SK-N-SH treated with all-trans-retinoic acid at 6 μM for 48 hours (cell line): ENCODE measurements around the gene CTCFL.

Experiments used
- ATAC-seq: fragments of 200-7000 bp; cut with Tn5 transposase; 3 replicates; pipeline ENCODE4 v1.9.1; 2020; ENCODE audit warnings: mild to moderate bottlenecking, moderate library complexity
- BACH2 ChIP-seq: fragments of 250-450 bp; sonication (Bioruptor Pico); IDR thresholded peaks from 2 replicates; pipeline ENCODE4 v1.9.0; 2021; ENCODE audit warnings: mild to moderate bottlenecking, borderline replicate concordance
- CSDC2 ChIP-seq: fragments of 250-450 bp; sonication (Bioruptor Pico); IDR thresholded peaks from 2 replicates; pipeline ENCODE4 v1.5.0; 2020; ENCODE audit warnings: mild to moderate bottlenecking, moderate library complexity
- ESRRG ChIP-seq: fragments of 250-450 bp; sonication (Bioruptor Pico); IDR thresholded peaks from 2 replicates; pipeline ENCODE4 v1.6.1; 2021; ENCODE audit warnings: mild to moderate bottlenecking
- ISL1 ChIP-seq: fragments of 250-450 bp; sonication (Bioruptor Pico); IDR thresholded peaks from 2 replicates; pipeline ENCODE4 v2.1.2; 2022; ENCODE audit warnings: mild to moderate bottlenecking, moderate library complexity
- OSR1 ChIP-seq: fragments of 250-450 bp; sonication (Bioruptor Pico); IDR thresholded peaks from 2 replicates; pipeline ENCODE4 v1.8.0; 2022; ENCODE audit warnings: moderate library complexity, mild to moderate bottlenecking, inconsistent platforms
- PPARA ChIP-seq: fragments of 250-450 bp; sonication (Bioruptor Pico); IDR thresholded peaks from 2 replicates; pipeline ENCODE4 v1.5.0; 2020; ENCODE audit warnings: mild to moderate bottlenecking, borderline replicate concordance
- RARB ChIP-seq: fragments of 250-450 bp; sonication (Bioruptor Pico); IDR thresholded peaks from 2 replicates; pipeline ENCODE4 v1.8.0; 2021; ENCODE audit warnings: mild to moderate bottlenecking, moderate library complexity
- TCF4 ChIP-seq: fragments of 250-450 bp; sonication (Bioruptor Pico); IDR thresholded peaks from 2 replicates; pipeline ENCODE4 v1.8.0; 2021; ENCODE audit warnings: mild to moderate bottlenecking, moderate library complexity, borderline replicate concordance
- TOX ChIP-seq: fragments of 250-450 bp; sonication (Bioruptor Pico); IDR thresholded peaks from 2 replicates; pipeline ENCODE4 v1.8.0; 2021; ENCODE audit warnings: mild to moderate bottlenecking, moderate library complexity, borderline replicate concordance
- ZC3H10 ChIP-seq: fragments of 250-450 bp; sonication (Bioruptor Pico); IDR thresholded peaks from 2 replicates; pipeline ENCODE4 v1.5.1; 2021; ENCODE audit warnings: mild to moderate bottlenecking, moderate library complexity
- ZFP3 ChIP-seq: fragments of 250-450 bp; sonication (Bioruptor Pico); IDR thresholded peaks from 2 replicates; pipeline ENCODE4 v1.5.0; 2020; ENCODE audit warnings: mild to moderate bottlenecking, moderate library complexity
- ZFP30 ChIP-seq: fragments of 450-650 bp; formaldehyde crosslinking; IDR thresholded peaks from 2 replicates; pipeline ENCODE4 v1.5.0; 2022; ENCODE audit warnings: mild to moderate bottlenecking, moderate library complexity
- ZNF565 ChIP-seq: fragments of 450-650 bp; formaldehyde crosslinking; conservative IDR thresholded peaks from 2 replicates; pipeline ENCODE4 v1.5.0; 2020; ENCODE audit warnings: low read depth, mild to moderate bottlenecking, moderate library complexity
- ZNF70 ChIP-seq: fragments of 450-650 bp; formaldehyde crosslinking; IDR thresholded peaks from 2 replicates; pipeline ENCODE4 v1.5.0; 2020; ENCODE audit warnings: mild to moderate bottlenecking, moderate library complexity
- ZNF8 ChIP-seq: fragments of 450-650 bp; formaldehyde crosslinking; IDR thresholded peaks from 2 replicates; pipeline ENCODE4 v1.5.0; 2020; ENCODE audit warnings: mild to moderate bottlenecking, moderate library complexity
- TF ChIP-seq, protein P1 (sequence below): fragments of 250-450 bp; sonication (Bioruptor Pico); IDR thresholded peaks from 2 replicates; pipeline ENCODE4 v1.5.0; 2020; ENCODE audit warnings: mild to moderate bottlenecking, moderate library complexity
- TF ChIP-seq, protein P2 (sequence below): fragments of 250-450 bp; sonication (Bioruptor Pico); IDR thresholded peaks from 2 replicates; pipeline ENCODE4 v1.5.1; 2020; ENCODE audit warnings: low read depth, mild to moderate bottlenecking, moderate library complexity
- TF ChIP-seq, protein P3 (sequence below): fragments of 250-450 bp; sonication (Bioruptor Pico); IDR thresholded peaks from 2 replicates; pipeline ENCODE4 v1.5.1; 2021; ENCODE audit warnings: mild to moderate bottlenecking, moderate library complexity
- TF ChIP-seq, protein P4 (sequence below): fragments of 250-450 bp; sonication (Bioruptor Pico); IDR thresholded peaks from 2 replicates; pipeline ENCODE4 v1.8.0; 2020; ENCODE audit warnings: mild to moderate bottlenecking, moderate library complexity, borderline replicate concordance

CTCFL gene

DNA sequence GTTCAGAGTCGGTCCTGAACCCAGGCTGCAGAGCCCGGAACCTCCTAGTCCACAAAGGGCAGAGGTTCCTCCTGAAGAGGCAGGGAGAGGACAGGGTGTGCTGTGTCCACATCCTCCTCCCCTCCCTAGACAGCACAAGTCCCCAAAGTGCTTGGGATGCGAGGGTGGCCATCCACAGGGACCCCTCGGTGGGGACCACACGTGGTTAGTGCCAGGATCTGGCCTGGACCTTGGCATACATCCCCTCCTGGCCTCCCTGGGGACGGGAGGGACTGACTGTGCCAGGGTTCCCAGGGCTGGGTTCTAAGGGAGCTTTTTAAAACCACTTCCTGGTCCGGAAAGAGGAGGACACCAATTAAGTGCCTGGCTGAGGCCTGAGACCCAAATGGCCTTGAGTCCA is 63.2 kb downstream of the CTCFL start:
- ATAC-seq: no peak
- TF ChIP-seq PPARA (CRISPR knock-in tag): no peak
- TF ChIP-seq BACH2 (CRISPR knock-in tag): no peak
- TF ChIP-seq, protein P1, sequence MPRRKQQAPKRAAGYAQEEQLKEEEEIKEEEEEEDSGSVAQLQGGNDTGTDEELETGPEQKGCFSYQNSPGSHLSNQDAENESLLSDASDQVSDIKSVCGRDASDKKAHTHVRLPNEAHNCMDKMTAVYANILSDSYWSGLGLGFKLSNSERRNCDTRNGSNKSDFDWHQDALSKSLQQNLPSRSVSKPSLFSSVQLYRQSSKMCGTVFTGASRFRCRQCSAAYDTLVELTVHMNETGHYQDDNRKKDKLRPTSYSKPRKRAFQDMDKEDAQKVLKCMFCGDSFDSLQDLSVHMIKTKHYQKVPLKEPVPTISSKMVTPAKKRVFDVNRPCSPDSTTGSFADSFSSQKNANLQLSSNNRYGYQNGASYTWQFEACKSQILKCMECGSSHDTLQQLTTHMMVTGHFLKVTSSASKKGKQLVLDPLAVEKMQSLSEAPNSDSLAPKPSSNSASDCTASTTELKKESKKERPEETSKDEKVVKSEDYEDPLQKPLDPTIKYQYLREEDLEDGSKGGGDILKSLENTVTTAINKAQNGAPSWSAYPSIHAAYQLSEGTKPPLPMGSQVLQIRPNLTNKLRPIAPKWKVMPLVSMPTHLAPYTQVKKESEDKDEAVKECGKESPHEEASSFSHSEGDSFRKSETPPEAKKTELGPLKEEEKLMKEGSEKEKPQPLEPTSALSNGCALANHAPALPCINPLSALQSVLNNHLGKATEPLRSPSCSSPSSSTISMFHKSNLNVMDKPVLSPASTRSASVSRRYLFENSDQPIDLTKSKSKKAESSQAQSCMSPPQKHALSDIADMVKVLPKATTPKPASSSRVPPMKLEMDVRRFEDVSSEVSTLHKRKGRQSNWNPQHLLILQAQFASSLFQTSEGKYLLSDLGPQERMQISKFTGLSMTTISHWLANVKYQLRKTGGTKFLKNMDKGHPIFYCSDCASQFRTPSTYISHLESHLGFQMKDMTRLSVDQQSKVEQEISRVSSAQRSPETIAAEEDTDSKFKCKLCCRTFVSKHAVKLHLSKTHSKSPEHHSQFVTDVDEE: no peak
- no peak for TF ChIP-seq ZFP3 (CRISPR knock-in tag)
- TF ChIP-seq ZNF8 (CRISPR knock-in tag): no peak
- TF ChIP-seq, protein P2, sequence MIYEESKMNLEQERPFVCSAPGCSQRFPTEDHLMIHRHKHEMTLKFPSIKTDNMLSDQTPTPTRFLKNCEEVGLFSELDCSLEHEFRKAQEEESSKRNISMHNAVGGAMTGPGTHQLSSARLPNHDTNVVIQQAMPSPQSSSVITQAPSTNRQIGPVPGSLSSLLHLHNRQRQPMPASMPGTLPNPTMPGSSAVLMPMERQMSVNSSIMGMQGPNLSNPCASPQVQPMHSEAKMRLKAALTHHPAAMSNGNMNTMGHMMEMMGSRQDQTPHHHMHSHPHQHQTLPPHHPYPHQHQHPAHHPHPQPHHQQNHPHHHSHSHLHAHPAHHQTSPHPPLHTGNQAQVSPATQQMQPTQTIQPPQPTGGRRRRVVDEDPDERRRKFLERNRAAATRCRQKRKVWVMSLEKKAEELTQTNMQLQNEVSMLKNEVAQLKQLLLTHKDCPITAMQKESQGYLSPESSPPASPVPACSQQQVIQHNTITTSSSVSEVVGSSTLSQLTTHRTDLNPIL (CRISPR knock-in tag): no peak

DNA sequence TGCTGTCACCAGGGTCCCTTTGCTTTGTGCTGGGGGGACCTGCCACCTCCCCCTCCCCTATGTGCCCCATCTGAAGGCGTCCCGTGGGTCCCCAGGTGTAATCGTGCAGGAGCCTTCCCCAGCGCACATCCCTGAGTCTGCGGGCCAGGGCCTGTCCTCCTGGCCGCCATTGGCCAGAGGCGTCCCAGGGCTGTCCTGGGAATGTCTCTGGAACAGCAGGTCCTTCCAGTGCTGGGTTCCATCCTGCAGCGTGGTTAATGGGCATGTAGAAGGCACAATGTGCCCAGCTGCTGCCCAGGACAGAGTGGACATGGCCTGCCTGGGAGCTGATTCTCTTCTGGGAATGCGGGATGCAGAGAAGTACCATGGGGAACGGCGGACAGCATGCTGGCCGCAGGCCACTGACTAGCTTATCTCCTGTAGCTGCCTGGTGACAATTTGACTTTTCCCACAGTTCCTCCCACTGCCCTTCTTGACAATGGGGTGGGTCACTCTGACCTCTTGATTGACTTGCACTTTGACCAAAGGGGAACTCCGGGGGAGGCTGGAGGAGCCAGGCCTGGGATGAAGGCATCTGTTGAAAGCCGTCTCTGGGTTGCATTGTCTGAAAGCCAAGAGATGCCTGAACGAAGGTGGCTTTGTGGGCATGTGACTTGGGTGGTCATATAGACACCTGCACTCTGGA is 64.0 kb downstream of the CTCFL start:
- no peak for ATAC-seq

DNA sequence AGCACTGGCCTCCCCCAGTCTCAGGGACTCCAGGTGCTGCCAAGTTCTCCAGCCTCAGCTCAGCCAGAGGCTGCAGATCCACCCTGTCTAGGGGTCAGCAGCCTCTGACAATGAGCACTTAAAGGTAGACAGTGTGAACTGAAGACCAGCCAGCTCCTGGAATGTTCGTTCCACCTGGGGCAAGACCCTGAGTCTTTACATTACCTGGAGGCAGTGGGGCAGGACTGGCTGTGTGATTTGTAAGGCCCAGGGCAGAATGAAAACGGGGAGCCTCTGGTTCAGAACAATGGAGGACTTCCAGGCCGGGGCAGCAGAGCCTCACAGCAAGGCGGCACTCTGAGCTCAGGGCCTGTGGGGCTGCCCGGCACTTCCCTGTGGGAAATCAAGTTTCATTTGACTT is 65.0 kb downstream of the CTCFL start:
- ATAC-seq: no peak
- no peak for TF ChIP-seq ZNF8 (CRISPR knock-in tag)
- TF ChIP-seq TOX (CRISPR knock-in tag): no peak
- TF ChIP-seq ZNF565 (CRISPR knock-in tag): no peak
- TF ChIP-seq OSR1 (CRISPR knock-in tag): no peak
- TF ChIP-seq RARB (CRISPR knock-in tag): no peak
- TF ChIP-seq ZFP3 (CRISPR knock-in tag): no peak
- TF ChIP-seq, protein P1: no peak
- no peak for TF ChIP-seq ISL1 (CRISPR knock-in tag)
- TF ChIP-seq ZFP30: no peak
- TF ChIP-seq TCF4: no peak
- TF ChIP-seq, protein P3, sequence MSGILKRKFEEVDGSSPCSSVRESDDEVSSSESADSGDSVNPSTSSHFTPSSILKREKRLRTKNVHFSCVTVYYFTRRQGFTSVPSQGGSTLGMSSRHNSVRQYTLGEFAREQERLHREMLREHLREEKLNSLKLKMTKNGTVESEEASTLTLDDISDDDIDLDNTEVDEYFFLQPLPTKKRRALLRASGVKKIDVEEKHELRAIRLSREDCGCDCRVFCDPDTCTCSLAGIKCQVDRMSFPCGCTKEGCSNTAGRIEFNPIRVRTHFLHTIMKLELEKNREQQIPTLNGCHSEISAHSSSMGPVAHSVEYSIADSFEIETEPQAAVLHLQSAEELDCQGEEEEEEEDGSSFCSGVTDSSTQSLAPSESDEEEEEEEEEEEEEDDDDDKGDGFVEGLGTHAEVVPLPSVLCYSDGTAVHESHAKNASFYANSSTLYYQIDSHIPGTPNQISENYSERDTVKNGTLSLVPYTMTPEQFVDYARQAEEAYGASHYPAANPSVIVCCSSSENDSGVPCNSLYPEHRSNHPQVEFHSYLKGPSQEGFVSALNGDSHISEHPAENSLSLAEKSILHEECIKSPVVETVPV: no peak
- no peak for TF ChIP-seq ZNF70 (CRISPR knock-in tag)
- no peak for TF ChIP-seq ZC3H10 (CRISPR knock-in tag)
- TF ChIP-seq, protein P4, sequence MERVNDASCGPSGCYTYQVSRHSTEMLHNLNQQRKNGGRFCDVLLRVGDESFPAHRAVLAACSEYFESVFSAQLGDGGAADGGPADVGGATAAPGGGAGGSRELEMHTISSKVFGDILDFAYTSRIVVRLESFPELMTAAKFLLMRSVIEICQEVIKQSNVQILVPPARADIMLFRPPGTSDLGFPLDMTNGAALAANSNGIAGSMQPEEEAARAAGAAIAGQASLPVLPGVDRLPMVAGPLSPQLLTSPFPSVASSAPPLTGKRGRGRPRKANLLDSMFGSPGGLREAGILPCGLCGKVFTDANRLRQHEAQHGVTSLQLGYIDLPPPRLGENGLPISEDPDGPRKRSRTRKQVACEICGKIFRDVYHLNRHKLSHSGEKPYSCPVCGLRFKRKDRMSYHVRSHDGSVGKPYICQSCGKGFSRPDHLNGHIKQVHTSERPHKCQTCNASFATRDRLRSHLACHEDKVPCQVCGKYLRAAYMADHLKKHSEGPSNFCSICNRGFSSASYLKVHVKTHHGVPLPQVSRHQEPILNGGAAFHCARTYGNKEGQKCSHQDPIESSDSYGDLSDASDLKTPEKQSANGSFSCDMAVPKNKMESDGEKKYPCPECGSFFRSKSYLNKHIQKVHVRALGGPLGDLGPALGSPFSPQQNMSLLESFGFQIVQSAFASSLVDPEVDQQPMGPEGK (CRISPR knock-in tag): no peak
- no peak for TF ChIP-seq CSDC2

More for the DNA sequence above, 64.0 kb downstream of the CTCFL start:
- TF ChIP-seq ESRRG (no peak), RARB (CRISPR knock-in tag) (no peak), ZFP3 (CRISPR knock-in tag) (no peak), ZNF8 (CRISPR knock-in tag) (no peak), ZC3H10 (CRISPR knock-in tag) (no peak), TCF4 (no peak)
- TF ChIP-seq, protein P3: no peak
- TF ChIP-seq, protein P1: no peak
